Neural crest cell (in vitro differentiated cells): ENCODE data around the gene C2orf49. TPM values are rescaled to one million over a fixed set of nuclear protein-coding genes. Genes with fewer than 3 reads are reported as not detected.

Experiments used
- DNase-seq: peaks from one replicate; pipeline ENCODE4 v3.0.0; 2021; ENCODE audit warnings: low read depth, mixed read lengths, low spot score
- H3K27ac Mint-ChIP-seq: one replicate; pipeline ENCODE4 v1.8.0; 2021; ENCODE audit warnings: mild to moderate bottlenecking, mixed read lengths; ENCODE audit not compliant: unreplicated experiment
- H3K27me3 Mint-ChIP-seq: 2 replicates; pipeline ENCODE4 v1.8.0; 2021; ENCODE audit warnings: low read depth, mild to moderate bottlenecking, mixed read lengths
- H3K36me3 Mint-ChIP-seq: 2 replicates; pipeline ENCODE4 v1.8.0; 2021; ENCODE audit warnings: low read depth, mild to moderate bottlenecking, mixed read lengths
- H3K4me1 Mint-ChIP-seq: 2 replicates; pipeline ENCODE4 v1.8.0; 2021; ENCODE audit warnings: mixed read lengths
- H3K4me3 Mint-ChIP-seq: one replicate; pipeline ENCODE4 v1.8.0; 2021; ENCODE audit warnings: mild to moderate bottlenecking, mixed read lengths
- H3K9me3 Mint-ChIP-seq: 2 replicates; pipeline ENCODE4 v1.8.0; 2021; ENCODE audit warnings: mixed read lengths
- CTCF ChIP-seq: fragments of 200-600 bp; sonication (generic); conservative IDR thresholded peaks from 2 replicates; pipeline ENCODE4 v1.5.0; 2021; ENCODE audit warnings: antibody characterized with exemption, mild to moderate bottlenecking
- total RNA-seq: library from RNA; stranded (reverse); gene quantifications from 2 replicates; pipeline ENCODE4 v1.2.1, GENCODE V29; 2021

The C2orf49 gene
- total RNA-seq, 1 donor from 2014 or later, result 19.9 TPM

DNA sequence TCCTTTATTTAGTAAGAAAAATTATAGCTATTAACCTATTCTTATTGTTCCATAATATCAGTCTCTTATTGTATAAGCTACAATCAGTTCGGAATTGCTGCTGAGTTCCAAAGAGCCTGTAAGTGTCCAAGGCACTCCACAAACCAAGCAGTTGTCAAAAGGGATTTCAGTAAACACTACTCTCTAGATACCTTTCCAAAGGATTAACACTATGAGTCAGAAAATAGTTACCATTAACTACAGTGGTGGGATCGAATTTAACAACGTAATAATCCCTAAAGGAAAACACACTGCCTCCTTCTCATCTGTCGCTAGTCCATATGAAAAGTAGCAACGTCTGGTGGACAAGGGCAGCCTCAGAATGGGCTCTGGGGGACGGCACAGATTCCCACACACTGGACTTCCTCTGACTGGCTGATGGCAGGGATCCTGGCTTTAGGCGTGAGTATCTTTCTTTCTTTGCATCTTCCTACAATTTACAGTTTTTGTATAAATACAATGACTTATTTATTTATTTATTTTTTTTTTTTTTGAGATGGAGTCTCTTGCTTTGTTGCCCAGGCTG is 16.6 kb upstream of the C2orf49 start:
- H3K36me3 Mint-ChIP-seq, result no peaks in the 10 kb centered on the region
- H3K9me3 Mint-ChIP-seq, result no peaks in the 10 kb centered on the region
- no peak for TF ChIP-seq CTCF
- no peak overlapping the region for H3K4me3 Mint-ChIP-seq
- no peaks in the 10 kb centered on the region for H3K27me3 Mint-ChIP-seq
- H3K4me1 Mint-ChIP-seq, result no peaks in the 10 kb centered on the region
- DNase-seq, result no peak
- H3K27ac Mint-ChIP-seq, result no peak overlapping the region

GRCh38 chr2:105321875-105322646 is 15.3 kb upstream of the C2orf49 start:
- Mint-ChIP-seq H3K4me3 (no peak overlapping the region), H3K36me3 (no peaks in the 10 kb centered on the region), H3K27ac (no peak overlapping the region), H3K4me1 (no peaks in the 10 kb centered on the region), H3K9me3 (no peaks in the 10 kb centered on the region), H3K27me3 (no peaks in the 10 kb centered on the region)
- DNase-seq, result no peak
- no peak for TF ChIP-seq CTCF

DNA sequence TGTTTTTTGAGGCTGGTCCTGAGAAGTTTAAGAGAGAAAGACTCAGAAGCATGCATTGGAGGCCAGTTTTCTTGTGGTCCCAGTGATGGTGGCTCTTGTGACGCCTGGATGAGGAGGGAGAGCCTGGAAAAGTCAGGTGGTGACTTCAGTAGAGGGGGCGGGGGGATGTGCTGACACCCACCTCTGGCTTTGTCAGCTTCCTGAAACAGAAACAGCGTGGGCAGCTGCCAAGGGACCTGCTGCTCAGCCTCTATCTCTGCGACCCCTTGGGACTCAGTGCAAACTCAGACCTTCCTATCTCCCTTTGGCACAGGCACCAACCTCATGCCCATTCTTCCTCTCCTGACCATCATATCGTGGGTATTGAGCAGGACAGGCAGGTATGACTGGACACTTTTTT is 14.2 kb upstream of the C2orf49 start:
- TF ChIP-seq CTCF, result no peak
- H3K4me1 Mint-ChIP-seq, result peaks cover 6% of the 10 kb centered on the region
- H3K4me3 Mint-ChIP-seq, result no peak overlapping the region
- H3K27me3 Mint-ChIP-seq, result no peaks in the 10 kb centered on the region
- H3K9me3 Mint-ChIP-seq, result no peaks in the 10 kb centered on the region
- DNase-seq, result no peak
- no peak overlapping the region for H3K27ac Mint-ChIP-seq
- no peaks in the 10 kb centered on the region for H3K36me3 Mint-ChIP-seq

DNA sequence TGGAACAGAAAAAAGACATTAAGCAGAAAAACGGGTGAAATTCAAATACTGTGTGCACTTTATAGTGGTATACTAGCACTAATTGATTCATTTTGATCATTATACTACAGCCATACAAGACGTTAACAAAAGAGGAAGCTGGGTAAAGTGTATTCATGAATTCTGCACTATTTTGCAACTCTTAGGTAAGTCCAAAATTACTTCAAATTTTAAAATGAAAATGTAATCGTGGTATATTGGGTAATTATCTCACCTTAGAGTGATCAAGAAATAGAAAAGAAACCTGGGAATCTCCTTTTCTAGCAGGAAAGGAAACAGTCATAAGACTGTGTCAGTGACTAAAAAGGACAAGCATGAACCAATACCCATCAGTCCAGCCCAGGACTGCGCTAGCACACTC is 13.2 kb upstream of the C2orf49 start:
- H3K4me1 Mint-ChIP-seq, result peaks cover 16% of the 10 kb centered on the region
- H3K27me3 Mint-ChIP-seq, result no peaks in the 10 kb centered on the region
- no peaks in the 10 kb centered on the region for H3K36me3 Mint-ChIP-seq
- H3K4me3 Mint-ChIP-seq, result no peak overlapping the region
- no peaks in the 10 kb centered on the region for H3K9me3 Mint-ChIP-seq
- H3K27ac Mint-ChIP-seq, result no peak overlapping the region
- no peak for TF ChIP-seq CTCF
- DNase-seq, result no peak

DNA sequence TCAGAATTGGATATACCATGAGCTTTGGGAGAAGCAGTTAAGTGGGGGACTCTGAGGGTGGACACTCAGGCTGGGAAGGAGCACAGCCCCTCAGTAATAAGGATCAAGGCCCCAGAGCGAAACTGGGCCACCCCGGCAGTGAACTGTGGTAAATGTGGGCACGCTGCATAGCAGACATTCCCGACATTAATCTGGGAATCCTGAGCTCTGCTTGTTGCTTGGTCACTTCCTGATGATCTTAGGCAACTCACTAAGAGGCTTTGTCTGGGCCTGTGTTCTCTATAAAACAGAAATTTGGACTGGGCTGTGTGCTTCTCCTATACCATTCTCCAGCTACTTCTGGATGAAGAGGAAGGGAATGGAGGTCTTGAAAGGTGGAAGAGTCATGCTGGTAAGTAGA is 12.6 kb upstream of the C2orf49 start:
- no peak for TF ChIP-seq CTCF
- no peak overlapping the region for H3K27ac Mint-ChIP-seq
- no peak for DNase-seq
- no peaks in the 10 kb centered on the region for H3K27me3 Mint-ChIP-seq
- H3K4me1 Mint-ChIP-seq, result peaks cover 19% of the 10 kb centered on the region
- H3K4me3 Mint-ChIP-seq, result no peak overlapping the region
- H3K9me3 Mint-ChIP-seq, result no peaks in the 10 kb centered on the region
- H3K36me3 Mint-ChIP-seq, result no peaks in the 10 kb centered on the region
